ENCODE results near the gene GPD1.

GRCh38 chr12:50079771-50080170 lies 24.0 kb upstream of the GPD1 start:
- TF ChIP-seq POLR2A (IDR thresholded peaks at IDR 0.05) (no peak), CTCF (IDR thresholded peaks at IDR 0.05) (no peak)
